H1 (cell line): Measurements from ENCODE around the gene PDZD2. TPM values are rescaled to one million over a fixed set of nuclear protein-coding genes. Genes with fewer than 3 reads are reported as not detected.

Source experiments
- JUN ChIP-seq: IDR thresholded peaks from 2 replicates; pipeline ENCODE4 v1.6.1; 2011; ENCODE audit warnings: low read depth, mild to moderate bottlenecking, improper control_type of control experiment, low read length
- RXRA ChIP-seq: IDR thresholded peaks from 2 replicates; pipeline ENCODE4 v1.6.1; 2011; ENCODE audit warnings: low read depth, mild to moderate bottlenecking, low read length, moderate library complexity; ENCODE audit not compliant: insufficient read depth
- TEAD4 ChIP-seq: IDR thresholded peaks from 2 replicates; pipeline ENCODE4 v1.6.1; 2012; ENCODE audit warnings: low read depth, low read length, inconsistent platforms, mixed read lengths
- USF2 ChIP-seq: IDR thresholded peaks from 2 replicates; pipeline ENCODE4 v1.6.1; 2011; ENCODE audit warnings: low read length, improper control_type of control experiment
- polyA plus RNA-seq, 7 experiments: library from polyadenylated mRNA; depleted of rRNA in 3 of 7; stranded (reverse) in 5 of 7; unstranded in 2 of 7; fragments of >200 nt in 5 of 7; fragments of 200-250 nt in 2 of 7; gene quantifications; 1 replicate in 5 of 7; 2 replicates in 1 of 7; 4 replicates in 1 of 7; pipeline versions ENCODE4 v1.2.1 to v1.2.3, GENCODE V29; 2011 to 2013; ENCODE audit warnings: missing spikeins in 2 of 7, mixed read lengths in 2 of 7
- total RNA-seq: library from RNA; stranded (reverse); fragmentation: NEBNext Ultra II Directional; extraction: Animal tissue kit (Norgen Biotek cat#: 25700); gene quantifications from 2 replicates; pipeline ENCODE4 v1.2.1, GENCODE V29; 2021

PDZD2 gene
- total and polyA plus RNA-seq, 2 of the 8 experiments (the other 6 are each of a cell fraction or from before 2014, with no cell fraction given) = 1.2 to 6.8 TPM

DNA sequence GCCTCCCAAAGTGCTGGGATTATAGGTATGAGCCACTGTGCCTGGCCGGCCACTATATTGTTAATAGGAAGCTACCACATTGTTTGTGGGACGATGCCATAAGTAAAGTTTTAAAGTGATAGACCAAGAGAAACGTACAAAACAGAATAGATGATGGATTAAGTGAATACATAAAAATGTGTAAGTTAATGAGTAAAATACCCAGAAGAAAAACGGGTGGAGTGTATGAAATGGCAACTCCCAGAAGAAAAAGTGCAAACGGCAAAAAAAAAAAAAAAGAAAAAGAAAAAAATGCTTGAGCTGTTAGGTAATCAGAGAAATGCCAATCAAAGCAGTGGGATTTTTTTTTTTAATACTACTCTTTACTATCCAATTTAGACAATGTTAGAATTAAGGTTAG lies 246.0 kb downstream of the PDZD2 start (continued):
- TF ChIP-seq USF2 (no peak), RXRA (no peak), JUN (no peak), TEAD4 (no peak)
